NCI-H2227 (cell line): ENCODE results near the gene SPPL2B.

Source experiments
- DNase-seq: peaks from one replicate; lab custom pipeline; 2025; ENCODE audit not compliant: unreplicated experiment; lab: John Stamatoyannopoulos, UW

The SPPL2B gene

DNA sequence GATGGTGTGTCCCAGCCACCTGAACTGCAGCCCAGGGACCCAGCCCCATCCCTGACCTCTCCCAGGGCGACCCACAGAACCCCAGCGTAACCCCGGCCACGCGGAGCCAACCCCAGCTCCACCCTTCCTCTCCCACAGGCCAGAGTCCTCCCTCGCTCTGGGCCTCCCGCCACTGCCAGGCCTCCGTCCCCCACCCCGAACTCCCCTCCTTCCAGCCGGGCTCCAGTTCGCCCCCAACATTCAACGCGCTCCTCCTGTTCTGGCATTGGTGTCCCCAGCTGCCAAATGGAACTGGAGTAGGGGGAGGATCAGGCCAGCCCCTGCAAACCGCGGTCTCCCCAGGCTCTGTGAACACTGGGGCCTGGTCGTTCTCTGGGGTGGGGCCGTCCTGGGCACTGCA, 28.0 kb upstream of the SPPL2B start:
- no peak for DNase-seq

DNA sequence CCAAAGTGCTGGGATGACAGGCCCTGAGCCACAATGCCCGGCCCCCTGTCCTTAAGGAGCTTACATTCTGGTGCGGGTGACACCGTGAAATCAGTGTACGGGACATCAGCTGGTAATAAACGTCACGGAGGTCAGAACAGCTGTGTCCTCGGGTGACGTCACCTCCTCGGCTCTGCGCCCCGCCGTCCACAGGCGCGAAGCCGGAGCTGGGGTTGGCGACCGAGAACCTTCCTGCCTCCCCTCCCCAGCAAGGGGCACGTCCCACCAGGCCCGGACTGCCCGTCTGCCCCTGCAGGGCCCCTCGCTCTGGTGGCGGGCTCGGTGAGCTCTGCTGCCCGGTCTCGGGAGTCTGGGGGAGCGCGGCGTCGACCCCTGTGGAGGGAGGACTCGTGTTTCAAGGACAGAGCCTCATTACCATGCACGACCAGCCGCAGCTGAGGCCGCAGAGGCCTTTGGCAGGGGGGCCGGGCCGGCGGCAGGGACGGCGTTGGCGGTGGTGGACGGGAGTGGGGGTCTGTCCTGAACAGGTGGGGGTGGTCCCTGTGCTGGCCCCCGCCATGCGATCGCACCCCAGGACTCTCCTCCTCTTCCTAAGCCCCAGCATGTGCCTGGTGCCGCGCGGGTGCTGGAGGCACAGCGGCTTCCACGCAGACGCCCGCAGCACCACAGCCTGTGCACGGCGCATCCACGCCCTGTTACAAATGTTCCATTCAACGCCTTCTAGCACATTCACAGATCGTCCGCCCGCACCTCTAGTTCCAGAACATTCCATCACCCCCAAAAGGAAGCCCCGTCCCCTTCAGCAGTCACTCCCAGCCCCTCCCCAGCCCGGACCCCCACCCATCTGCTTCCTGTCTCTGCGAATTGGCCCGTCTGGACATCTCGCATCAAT, 25.9 kb upstream of the SPPL2B start:
- no peak for DNase-seq

GRCh38 chr19:2303211-2303798, 25.2 kb upstream of the SPPL2B start:
- no peak for DNase-seq

- no peak for DNase-seq
Observed at GRCh38 chr19:2305452-2306280, 22.8 kb upstream of the SPPL2B start.

GRCh38 chr19:2306281-2306806, 22.1 kb upstream of the SPPL2B start:
- no peak for DNase-seq

DNA sequence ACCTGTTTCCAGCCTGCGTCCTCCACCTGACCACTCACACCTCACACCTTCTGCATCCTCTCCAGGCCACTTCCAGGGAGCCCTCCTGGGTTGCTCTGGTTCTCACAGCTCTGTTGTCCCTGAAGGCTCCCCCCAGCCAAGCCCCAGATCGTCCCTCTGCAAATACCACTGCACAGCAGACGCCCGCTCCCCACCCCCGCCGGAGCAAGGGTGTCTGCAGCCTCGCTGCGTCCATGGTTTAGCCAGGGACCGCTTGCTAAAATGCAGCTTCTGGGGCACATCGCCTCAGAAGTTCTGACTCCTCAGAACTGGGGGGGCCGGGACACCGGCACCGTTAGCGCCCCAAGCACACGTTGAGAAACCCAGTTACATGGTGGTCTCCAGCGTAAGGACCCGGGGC, 21.5 kb upstream of the SPPL2B start:
- no peak for DNase-seq

- DNase-seq, result no peak
Observed at GRCh38 chr19:2307518-2308012, 20.9 kb upstream of the SPPL2B start.

DNA sequence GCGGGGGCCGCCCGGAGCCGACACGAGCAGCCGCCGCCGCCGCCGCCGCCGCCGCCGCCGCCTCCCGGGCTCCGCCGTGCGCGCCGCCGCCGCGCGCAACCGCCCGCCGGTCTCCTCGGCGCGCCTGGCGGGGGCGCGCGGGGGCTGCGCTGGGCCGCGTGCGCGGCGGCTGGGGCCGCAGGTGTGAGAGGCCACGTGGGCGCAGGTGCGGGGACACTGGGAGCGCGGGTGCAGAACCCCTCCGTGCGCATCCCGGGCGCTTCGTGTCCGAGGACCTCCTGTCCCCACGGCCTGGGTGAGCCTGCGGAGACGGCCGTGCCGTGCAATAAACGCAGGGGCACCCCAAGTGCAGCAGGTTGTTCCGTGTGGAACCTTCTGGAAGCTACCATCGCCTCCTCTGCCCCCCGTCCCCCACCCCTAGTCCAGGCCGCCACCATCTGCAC, 20.3 kb upstream of the SPPL2B start, which contains the start of gene LINGO3:
LINGO3 (minus strand) TSS at position 41 of the 443 bp plus-strand sequence. CDS start 16,378 bp downstream, outside the sequence.
- peak; percentile 34 for DNase-seq

DNA sequence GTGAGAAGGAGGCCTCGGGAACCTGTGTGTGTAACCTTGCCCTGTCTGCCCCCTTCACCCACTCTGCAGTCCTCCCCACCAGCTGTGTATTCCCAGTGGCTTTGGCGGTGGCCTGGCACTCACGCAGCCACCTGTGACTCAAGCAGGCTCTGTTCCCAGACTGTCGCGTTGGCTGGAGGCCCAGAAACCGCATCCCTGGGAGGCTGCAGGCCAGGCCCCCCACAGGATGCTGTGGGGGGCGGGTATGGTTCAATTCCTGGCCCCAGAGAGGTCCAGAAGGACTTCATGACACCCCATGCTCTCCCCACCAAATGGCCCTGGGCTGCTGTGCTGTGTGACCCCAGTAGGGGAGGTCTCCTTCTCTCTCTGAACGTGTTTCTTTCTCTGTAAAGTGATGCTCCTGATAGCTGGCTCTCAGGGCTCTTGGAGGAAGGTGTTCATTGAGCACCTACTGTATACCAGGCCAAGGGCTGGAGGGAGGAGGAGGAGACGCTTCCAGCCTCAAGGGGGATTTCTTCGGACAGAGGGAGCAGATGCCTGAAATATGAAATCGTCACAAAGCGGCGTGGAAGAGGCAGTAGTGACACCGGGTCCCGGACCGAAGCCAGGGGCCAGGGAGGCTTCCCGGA, 18.6 kb upstream of the SPPL2B start:
- no peak for DNase-seq

DNA sequence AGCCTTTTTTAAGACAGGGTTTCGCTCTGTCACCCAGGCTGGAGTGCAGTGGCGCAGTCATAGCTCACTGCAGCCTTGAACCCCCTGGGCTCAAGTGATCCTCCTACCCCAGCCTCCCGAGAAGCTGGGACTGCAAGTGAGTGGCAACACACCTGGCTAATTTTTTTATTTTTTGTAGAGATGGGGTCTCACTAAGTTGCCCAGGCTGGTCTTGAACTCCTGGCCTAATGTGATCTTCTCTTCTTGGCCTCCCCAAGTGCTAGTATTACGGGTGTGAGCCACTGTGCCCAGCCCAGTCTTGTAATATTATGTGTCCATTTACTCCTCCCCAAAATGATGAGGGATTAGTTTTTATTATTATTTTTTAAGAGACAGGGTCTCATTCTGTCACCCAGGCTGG, 17.4 kb upstream of the SPPL2B start:
- DNase-seq, result no peak

GRCh38 chr19:2312820-2313501, 15.5 kb upstream of the SPPL2B start:
- peak; percentile 20 for DNase-seq

DNA sequence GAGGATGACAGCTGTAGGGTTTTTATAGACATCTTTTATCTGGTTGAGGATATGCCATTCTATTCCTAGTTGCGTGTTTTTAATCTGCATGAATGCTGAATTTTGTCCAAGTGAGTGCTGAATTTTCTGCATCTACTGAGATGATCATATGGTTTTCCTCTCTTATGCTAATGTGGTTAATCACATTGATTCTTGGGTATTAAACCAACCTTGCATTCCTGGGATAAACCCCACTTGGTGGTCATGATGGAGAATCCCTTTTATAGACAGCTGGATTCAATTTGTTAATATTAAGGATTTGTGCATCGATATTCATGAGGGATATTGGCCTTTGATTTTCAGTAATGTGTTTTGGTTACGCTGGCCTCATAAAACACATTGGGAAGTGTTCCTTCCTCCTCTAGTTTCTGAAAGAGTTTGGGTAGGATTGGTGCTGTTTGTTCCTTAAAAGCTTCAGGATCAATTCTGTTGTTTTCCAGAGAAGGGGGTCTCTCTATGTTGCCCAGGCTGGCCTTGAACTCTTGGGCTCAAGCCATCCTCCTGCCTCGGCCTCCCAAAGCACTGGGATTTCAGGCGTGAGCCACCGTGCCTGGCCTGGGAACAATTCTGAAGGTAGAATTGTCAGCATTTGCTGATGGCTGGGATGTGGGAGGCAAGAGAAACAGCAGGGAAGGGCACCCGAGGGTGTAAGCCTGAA, 13.2 kb upstream of the SPPL2B start:
- no peak for DNase-seq

DNA sequence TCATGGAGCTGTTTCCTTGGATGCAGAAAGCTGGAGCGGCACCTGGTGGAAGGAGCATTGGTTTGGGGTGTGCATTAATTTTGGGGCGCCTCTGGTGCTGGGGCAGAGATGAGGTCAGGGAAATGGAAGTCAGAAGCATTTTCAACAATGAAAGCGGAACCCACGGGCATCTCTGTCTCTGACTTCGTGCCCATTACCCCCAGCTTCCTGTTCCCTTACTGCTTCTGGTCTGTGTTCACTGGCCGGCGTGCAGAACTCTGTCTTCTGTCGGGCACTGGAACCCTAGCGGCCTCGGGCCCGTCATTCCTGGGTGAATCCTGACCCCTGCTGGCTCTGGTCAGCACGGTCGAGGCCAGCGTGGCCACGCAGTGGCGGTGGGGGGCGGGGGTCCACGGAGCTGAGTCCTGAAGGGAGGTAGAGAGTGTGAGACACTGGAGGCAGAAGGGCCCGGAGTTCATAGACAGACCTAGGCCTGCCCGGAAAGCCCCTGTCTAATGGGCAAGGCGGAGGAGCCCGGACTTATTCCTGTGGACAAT, 12.6 kb upstream of the SPPL2B start:
- no peak for DNase-seq

- DNase-seq, result no peak
Observed at GRCh38 chr19:2317300-2317699, 11.2 kb upstream of the SPPL2B start.

GRCh38 chr19:2317756-2318155, 10.7 kb upstream of the SPPL2B start:
- DNase-seq, result no peak

- no peak for DNase-seq
Observed at GRCh38 chr19:2318923-2319322, 9.6 kb upstream of the SPPL2B start.

DNA sequence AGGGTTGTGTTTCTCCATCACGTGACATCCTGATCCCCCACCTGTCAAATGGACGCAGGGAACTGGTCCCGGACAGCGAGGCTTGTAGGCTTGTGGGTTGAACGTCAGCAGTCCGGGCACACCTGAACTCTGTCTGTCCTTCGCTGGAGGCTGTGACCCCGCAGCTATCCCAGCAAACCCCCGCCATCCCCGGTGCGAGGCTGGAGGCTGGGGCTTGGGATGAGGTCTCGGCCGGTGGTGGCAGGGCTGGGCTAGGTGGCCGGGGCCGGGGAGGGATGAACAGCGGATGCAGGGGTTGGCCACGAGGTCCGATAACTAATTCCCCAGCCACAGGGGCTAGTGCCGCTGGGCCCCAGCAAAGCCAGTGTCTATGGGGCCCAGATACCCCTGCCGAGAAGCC, 8.9 kb upstream of the SPPL2B start:
- DNase-seq, result no peak

DNA sequence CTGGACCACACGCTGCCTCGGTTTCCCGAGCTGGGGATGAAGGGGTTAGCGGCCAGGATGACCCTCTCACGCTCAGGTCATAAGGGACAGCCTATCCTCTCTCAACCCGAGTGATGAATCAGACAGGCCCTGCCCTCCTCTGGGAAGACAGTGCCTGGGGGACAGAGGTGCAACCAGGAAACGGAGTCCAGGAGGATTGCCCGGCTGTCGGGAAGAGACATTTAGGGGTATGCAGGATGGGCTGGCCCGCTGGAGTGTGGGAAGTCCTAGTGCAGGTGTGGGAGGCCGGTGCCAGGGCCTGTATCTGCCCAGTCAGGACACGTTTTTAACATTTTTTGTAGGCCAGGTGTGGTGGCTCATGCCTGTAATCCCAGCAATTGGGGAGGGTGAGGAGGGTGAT, 8.4 kb upstream of the SPPL2B start:
- DNase-seq, result no peak

DNA sequence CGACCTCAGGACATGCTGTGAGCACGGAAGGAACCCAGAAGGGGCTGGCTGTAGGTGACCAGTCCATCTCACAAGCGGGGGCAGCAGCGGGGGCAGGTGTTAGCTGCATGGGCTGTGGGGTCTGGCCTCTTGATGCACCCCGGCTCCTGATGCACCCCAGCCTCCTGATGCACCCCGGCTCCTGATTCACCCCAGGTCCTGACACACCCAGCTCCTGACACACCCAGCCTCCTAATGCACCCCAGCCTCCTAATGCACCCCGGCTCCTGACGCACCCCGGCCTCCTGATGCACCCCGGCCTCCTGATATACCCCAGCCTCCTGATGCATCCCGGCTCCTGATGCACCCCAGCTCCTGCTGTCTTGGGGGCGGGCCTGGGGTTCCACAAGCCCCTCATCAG, 7.5 kb upstream of the SPPL2B start:
- no peak for DNase-seq
